ENCODE results near the gene TMEM209. TPM values are rescaled to one million over a fixed set of nuclear protein-coding genes. Genes with fewer than 3 reads are reported as not detected.
"Not testable (repeated sequence)": the region's sequence is repeated elsewhere in the genome, so short reads cannot be mapped to it uniquely, and the experiment has no call there.

TMEM209 gene
- total RNA-seq, 1 donor from 2014 or later = 15.4 TPM

DNA sequence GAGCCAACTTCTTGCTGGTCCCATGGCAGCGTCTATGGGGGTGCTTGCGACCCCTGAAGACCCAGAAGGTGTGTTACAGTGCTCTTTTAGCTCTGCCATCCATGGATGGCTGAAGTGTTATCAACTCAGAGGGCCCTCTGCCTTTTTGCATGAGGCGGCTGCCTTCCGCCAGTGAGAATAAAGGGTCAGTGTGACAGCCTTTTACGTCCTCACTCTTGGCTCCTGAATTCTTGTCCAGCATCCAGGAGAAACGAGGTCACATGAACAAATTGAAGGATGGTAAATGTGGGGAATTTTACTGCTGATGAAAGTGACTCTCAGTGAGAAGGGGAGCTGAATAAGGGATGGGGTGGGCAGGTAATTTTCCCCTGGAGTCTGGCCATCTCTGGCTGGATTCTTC is 26.6 kb upstream of the TMEM209 start:
- Mint-ChIP-seq H3K27me3 (ENCODE audit: unreplicated experiment) (no peaks in the 10 kb centered on the region), H3K27ac (ENCODE audit: unreplicated experiment) (no peak overlapping the region)
- TF ChIP-seq, protein P1, sequence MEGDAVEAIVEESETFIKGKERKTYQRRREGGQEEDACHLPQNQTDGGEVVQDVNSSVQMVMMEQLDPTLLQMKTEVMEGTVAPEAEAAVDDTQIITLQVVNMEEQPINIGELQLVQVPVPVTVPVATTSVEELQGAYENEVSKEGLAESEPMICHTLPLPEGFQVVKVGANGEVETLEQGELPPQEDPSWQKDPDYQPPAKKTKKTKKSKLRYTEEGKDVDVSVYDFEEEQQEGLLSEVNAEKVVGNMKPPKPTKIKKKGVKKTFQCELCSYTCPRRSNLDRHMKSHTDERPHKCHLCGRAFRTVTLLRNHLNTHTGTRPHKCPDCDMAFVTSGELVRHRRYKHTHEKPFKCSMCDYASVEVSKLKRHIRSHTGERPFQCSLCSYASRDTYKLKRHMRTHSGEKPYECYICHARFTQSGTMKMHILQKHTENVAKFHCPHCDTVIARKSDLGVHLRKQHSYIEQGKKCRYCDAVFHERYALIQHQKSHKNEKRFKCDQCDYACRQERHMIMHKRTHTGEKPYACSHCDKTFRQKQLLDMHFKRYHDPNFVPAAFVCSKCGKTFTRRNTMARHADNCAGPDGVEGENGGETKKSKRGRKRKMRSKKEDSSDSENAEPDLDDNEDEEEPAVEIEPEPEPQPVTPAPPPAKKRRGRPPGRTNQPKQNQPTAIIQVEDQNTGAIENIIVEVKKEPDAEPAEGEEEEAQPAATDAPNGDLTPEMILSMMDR (IDR thresholded peaks at IDR 0.05; ENCODE audit: partially characterized antibody, unreplicated experiment) = no peak

DNA sequence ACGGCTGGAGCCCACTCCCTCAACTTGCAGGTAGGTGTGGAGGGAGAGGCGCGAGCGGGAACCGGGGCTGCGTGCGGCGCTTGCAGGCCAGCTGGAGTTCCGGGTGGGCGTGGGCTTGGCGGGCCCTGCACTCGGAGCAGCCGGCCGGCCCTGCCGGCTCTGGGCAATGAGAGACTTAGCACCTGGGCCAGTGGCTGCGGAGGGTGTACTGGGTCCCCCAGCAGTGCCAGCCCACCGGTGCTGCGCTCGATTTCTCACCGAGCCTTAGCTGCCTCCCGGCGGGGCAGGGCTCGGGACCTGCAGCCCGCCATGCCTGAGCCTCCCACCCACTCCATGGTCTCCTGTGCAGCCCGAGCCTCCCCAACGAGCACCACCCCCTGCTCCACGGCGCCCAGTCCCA is 24.8 kb upstream of the TMEM209 start:
- not testable (repeated sequence) for H3K27ac Mint-ChIP-seq (ENCODE audit: unreplicated experiment); H3K36me3 Mint-ChIP-seq (ENCODE audit: unreplicated experiment); H3K27me3 Mint-ChIP-seq (ENCODE audit: unreplicated experiment); H3K9me3 Mint-ChIP-seq (ENCODE audit: unreplicated experiment); H3K4me1 Mint-ChIP-seq (ENCODE audit: low read depth, unreplicated experiment); DNase-seq; H3K4me3 Mint-ChIP-seq (ENCODE audit: unreplicated experiment)

More for the DNA sequence above, 26.6 kb upstream of the TMEM209 start:
- no peak for DNase-seq
- H3K4me3 Mint-ChIP-seq (ENCODE audit: unreplicated experiment) = no peak overlapping the region
- no peaks in the 10 kb centered on the region for H3K4me1 Mint-ChIP-seq (ENCODE audit: low read depth, unreplicated experiment)
- no peaks in the 10 kb centered on the region for H3K36me3 Mint-ChIP-seq (ENCODE audit: unreplicated experiment)
- no peaks in the 10 kb centered on the region for H3K9me3 Mint-ChIP-seq (ENCODE audit: unreplicated experiment)

DNA sequence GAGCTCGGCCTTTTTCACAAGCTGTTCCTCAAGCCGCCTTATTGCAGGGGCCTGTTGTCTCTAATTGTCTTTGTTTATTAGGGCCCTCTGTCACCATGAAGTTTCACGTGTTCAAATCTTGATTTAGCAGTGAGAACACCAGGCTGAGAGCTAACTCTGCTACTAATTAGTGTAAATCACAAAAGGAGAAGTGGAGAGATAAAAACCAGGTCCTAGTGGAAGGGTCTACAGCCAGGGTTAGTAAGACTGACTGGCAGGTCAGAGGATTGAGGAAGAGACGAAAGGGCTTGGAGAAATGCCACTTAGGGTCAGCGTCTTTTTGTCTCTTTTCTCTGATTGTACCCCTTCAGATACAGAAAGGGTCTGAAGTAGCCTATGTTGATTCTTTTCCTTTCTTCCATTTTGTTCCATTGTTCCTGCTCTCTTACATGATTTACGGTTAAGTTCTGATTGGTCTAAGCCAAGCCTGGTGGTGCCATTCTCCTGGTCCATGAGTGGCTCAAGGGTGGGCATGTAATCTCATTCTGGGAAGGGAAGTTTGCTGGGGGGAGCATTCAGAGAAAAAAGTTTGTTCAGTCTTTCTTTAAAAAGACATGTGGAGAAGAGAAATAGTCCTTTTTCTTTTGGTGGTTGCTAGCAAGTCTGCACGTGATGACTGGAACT is 23.8 kb upstream of the TMEM209 start:
- peaks cover under 1% of the 10 kb centered on the region for H3K9me3 Mint-ChIP-seq (ENCODE audit: unreplicated experiment)
- H3K27me3 Mint-ChIP-seq (ENCODE audit: unreplicated experiment) = no peaks in the 10 kb centered on the region
- H3K36me3 Mint-ChIP-seq (ENCODE audit: unreplicated experiment) = no peaks in the 10 kb centered on the region
- TF ChIP-seq, protein P1 (IDR thresholded peaks at IDR 0.05; ENCODE audit: partially characterized antibody, unreplicated experiment) = no peak
- DNase-seq = no peak
- no peak overlapping the region for H3K27ac Mint-ChIP-seq (ENCODE audit: unreplicated experiment)
- H3K4me1 Mint-ChIP-seq (ENCODE audit: low read depth, unreplicated experiment) = no peaks in the 10 kb centered on the region
- H3K4me3 Mint-ChIP-seq (ENCODE audit: unreplicated experiment) = no peak overlapping the region

DNA sequence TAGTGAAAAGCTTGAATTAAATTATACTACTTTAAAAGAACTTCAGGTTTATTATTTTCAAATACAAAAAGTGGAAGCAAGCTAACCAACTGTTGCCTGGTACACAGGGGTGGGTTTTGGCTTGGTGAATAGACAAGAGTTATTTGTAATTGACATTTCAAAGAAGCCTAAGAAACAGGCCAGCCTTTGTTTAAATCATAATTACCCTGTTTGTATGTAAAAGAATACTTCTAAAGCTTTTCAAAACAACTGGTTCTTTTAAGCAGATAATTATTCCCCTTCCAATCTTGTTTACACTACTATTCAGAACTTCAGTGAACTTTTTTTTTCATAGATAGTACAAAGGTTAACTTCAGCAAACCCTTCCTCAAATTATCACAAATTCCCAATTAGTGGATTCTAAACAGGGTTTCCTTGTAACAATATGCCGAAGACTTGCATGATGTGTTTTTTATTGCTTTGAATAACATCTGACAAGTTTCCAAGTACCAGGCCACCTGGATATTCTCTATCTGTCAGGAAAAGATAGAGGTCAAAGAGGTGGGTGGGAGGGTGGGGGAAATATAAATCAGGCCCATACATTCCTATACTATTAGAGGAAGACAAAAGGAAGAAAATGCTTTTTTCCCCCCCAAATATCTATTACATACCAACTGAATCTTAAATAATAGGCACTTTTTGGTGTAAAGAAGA is 22.8 kb upstream of the TMEM209 start:
- peaks cover 1% of the 10 kb centered on the region for H3K9me3 Mint-ChIP-seq (ENCODE audit: unreplicated experiment)

DNA sequence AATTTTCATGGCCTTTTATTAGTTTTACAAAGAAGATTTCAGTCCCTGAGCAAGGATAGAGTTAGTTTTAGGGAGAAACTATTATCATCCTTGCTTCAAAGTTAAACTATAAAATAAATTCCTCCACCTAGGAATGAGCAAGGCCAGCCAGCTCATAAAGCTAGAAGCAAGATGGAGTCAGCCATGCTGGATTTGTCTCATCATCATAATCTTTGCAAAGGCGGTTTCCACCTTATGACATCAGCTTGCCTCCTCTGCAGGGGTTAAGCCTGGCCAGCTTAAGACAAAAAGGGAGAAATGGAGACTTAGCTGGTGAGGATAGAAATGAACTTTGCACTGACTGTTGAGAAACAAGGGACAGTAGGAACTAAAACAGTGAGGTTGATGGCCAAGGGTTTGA is 21.1 kb upstream of the TMEM209 start:
- Mint-ChIP-seq H3K36me3 (ENCODE audit: unreplicated experiment) (no peaks in the 10 kb centered on the region), H3K27me3 (ENCODE audit: unreplicated experiment) (no peaks in the 10 kb centered on the region), H3K9me3 (ENCODE audit: unreplicated experiment) (peaks cover 1% of the 10 kb centered on the region), H3K4me3 (ENCODE audit: unreplicated experiment) (no peak overlapping the region), H3K27ac (ENCODE audit: unreplicated experiment) (no peak overlapping the region), H3K4me1 (ENCODE audit: low read depth, unreplicated experiment) (no peaks in the 10 kb centered on the region)
- no peak for DNase-seq
- TF ChIP-seq, protein P1 (IDR thresholded peaks at IDR 0.05; ENCODE audit: partially characterized antibody, unreplicated experiment) = no peak

More for the DNA sequence above, 22.8 kb upstream of the TMEM209 start:
- Mint-ChIP-seq H3K4me3 (ENCODE audit: unreplicated experiment) (no peak overlapping the region), H3K27ac (ENCODE audit: unreplicated experiment) (no peak overlapping the region), H3K4me1 (ENCODE audit: low read depth, unreplicated experiment) (no peaks in the 10 kb centered on the region), H3K36me3 (ENCODE audit: unreplicated experiment) (no peaks in the 10 kb centered on the region), H3K27me3 (ENCODE audit: unreplicated experiment) (no peaks in the 10 kb centered on the region)
- no peak for DNase-seq
- TF ChIP-seq, protein P1 (IDR thresholded peaks at IDR 0.05; ENCODE audit: partially characterized antibody, unreplicated experiment) = no peak

DNA sequence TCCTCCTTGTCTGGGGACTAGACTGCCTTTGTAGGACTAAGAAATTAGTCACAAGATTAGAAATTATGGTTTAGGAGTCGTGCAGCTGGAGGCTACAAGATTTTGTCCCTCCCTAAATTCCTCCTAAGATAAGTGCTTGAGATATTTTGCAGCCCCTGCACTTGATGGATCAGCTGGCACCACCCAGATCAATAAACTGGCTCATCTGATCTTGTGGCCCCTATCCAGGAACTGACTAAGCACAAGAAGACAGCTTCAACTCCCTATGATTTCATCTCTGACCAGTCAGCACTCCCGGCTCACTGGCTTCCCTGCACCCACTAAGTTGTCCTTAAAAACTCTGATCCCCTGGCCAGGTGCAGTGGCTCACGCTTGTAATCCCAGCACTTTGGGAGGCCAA is 19.7 kb upstream of the TMEM209 start:
- not testable (repeated sequence) for H3K4me3 Mint-ChIP-seq (ENCODE audit: unreplicated experiment); H3K4me1 Mint-ChIP-seq (ENCODE audit: low read depth, unreplicated experiment); H3K27ac Mint-ChIP-seq (ENCODE audit: unreplicated experiment); H3K36me3 Mint-ChIP-seq (ENCODE audit: unreplicated experiment); DNase-seq; H3K9me3 Mint-ChIP-seq (ENCODE audit: unreplicated experiment); H3K27me3 Mint-ChIP-seq (ENCODE audit: unreplicated experiment)
